GM23338 (cell line): ENCODE measurements around the gene UBASH3A. TPM values are rescaled to one million over a fixed set of nuclear protein-coding genes. Genes with fewer than 3 reads are reported as not detected.

ENCODE experiments used
- ATAC-seq: fragments of 200-7000 bp; cut with Tn5 transposase; 3 replicates; pipeline ENCODE4 v1.9.1; 2020
- DNase-seq: peaks from one replicate; pipeline ENCODE4 v3.0.0-alpha.2; 2015; ENCODE audit warnings: low spot score
- H2AFZ ChIP-seq: fragments of 200-600 bp; sonication (generic); 2 replicates; pipeline ENCODE4 v1.8.0; 2016; ENCODE audit warnings: antibody characterized with exemption, mild to moderate bottlenecking, moderate library complexity
- H3F3A ChIP-seq: fragments of 200-600 bp; sonication (generic); replicated peaks from 2 replicates; pipeline ENCODE4 v1.8.0; 2017; ENCODE audit warnings: antibody characterized with exemption, mixed run types, low read depth
- H3K27ac ChIP-seq: fragments of 200-600 bp; sonication (generic); 2 replicates; pipeline ENCODE4 v1.6.1; 2016; ENCODE audit warnings: low read depth
- H3K27me3 ChIP-seq: fragments of 200-600 bp; sonication (generic); 2 replicates; pipeline ENCODE4 v1.8.0; 2016; ENCODE audit warnings: mild to moderate bottlenecking, mixed run types, moderate library complexity; ENCODE audit not compliant: insufficient read depth
- H3K36me3 ChIP-seq: fragments of 200-600 bp; sonication (generic); 2 replicates; pipeline ENCODE4 v1.8.0; 2016; ENCODE audit warnings: mild to moderate bottlenecking; ENCODE audit not compliant: insufficient read depth
- H3K4me1 ChIP-seq: fragments of 200-600 bp; sonication (generic); 2 replicates; pipeline ENCODE4 v1.8.0; 2016; ENCODE audit warnings: mild to moderate bottlenecking, moderate library complexity; ENCODE audit not compliant: insufficient read depth
- H3K4me2 ChIP-seq: fragments of 200-600 bp; sonication (generic); 2 replicates; pipeline ENCODE4 v1.7.1; 2017; ENCODE audit warnings: mixed run types
- H3K4me3 ChIP-seq: fragments of 200-600 bp; sonication (generic); 2 replicates; pipeline ENCODE4 v1.6.1; 2016; ENCODE audit warnings: mixed run types
- H3K79me2 ChIP-seq: fragments of 200-600 bp; sonication (generic); replicated peaks from 2 replicates; pipeline ENCODE4 v1.8.0; 2017; ENCODE audit warnings: mild to moderate bottlenecking; ENCODE audit not compliant: insufficient read depth
- H3K9me2 ChIP-seq: fragments of 200-600 bp; sonication (generic); 2 replicates; pipeline ENCODE4 v1.8.0; 2017; ENCODE audit not compliant: insufficient read depth
- H4K20me1 ChIP-seq: fragments of 200-600 bp; sonication (generic); replicated peaks from 2 replicates; pipeline ENCODE4 v1.8.0; 2017; ENCODE audit warnings: mild to moderate bottlenecking; ENCODE audit not compliant: insufficient read depth
- H3K27ac Mint-ChIP-seq: 2 replicates; pipeline ENCODE4 v1.8.0; 2020; ENCODE audit warnings: inconsistent platforms, mild to moderate bottlenecking, moderate library complexity, mixed read lengths
- H3K27me3 Mint-ChIP-seq: 3 replicates; pipeline ENCODE4 v1.8.0; 2022; ENCODE audit warnings: low read depth, mild to moderate bottlenecking, moderate library complexity, mixed read lengths, inconsistent platforms; ENCODE audit not compliant: insufficient read depth, poor library complexity
- H3K36me3 Mint-ChIP-seq: 3 replicates; pipeline ENCODE4 v1.8.0; 2021; ENCODE audit warnings: low read depth, mild to moderate bottlenecking, inconsistent platforms, moderate library complexity, mixed read lengths
- H3K4me1 Mint-ChIP-seq: 3 replicates; pipeline ENCODE4 v1.8.0; 2020; ENCODE audit warnings: mild to moderate bottlenecking, inconsistent platforms, mixed read lengths
- H3K4me3 Mint-ChIP-seq: 3 replicates; pipeline ENCODE4 v1.8.0; 2021; ENCODE audit warnings: moderate library complexity, mild to moderate bottlenecking, inconsistent platforms, mixed read lengths
- H3K9me3 Mint-ChIP-seq: 3 replicates; pipeline ENCODE4 v1.8.0; 2020; ENCODE audit warnings: moderate library complexity, mild to moderate bottlenecking, inconsistent platforms, mixed read lengths
- CREB1 ChIP-seq: fragments of 250-450 bp; sonication (Bioruptor Pico); IDR thresholded peaks from 2 replicates; pipeline ENCODE4 v1.5.0; 2020; ENCODE audit warnings: low read depth, mild to moderate bottlenecking, moderate library complexity
- ETS1 ChIP-seq: IDR thresholded peaks from 2 replicates; pipeline ENCODE4 v1.6.1; 2016; ENCODE audit warnings: antibody characterized with exemption
- EZH2phosphoT487 ChIP-seq: fragments of 200-600 bp; sonication (generic); IDR thresholded peaks from one replicate; pipeline ENCODE4 v1.8.1; 2018; ENCODE audit warnings: antibody characterized with exemption; ENCODE audit not compliant: unreplicated experiment
- JUNB ChIP-seq: IDR thresholded peaks from one replicate; pipeline ENCODE4 v1.6.1; 2016; ENCODE audit warnings: antibody characterized with exemption; ENCODE audit not compliant: unreplicated experiment
- POLR2AphosphoS5 ChIP-seq: IDR thresholded peaks from 2 replicates; pipeline ENCODE4 v1.6.1; 2016; ENCODE audit warnings: antibody characterized with exemption, low read depth
- ZNF114 ChIP-seq: fragments of 250-450 bp; sonication (Bioruptor Pico); IDR thresholded peaks from 2 replicates; pipeline ENCODE4 v1.5.0; 2020; ENCODE audit warnings: mild to moderate bottlenecking, moderate library complexity
- ZNF331 ChIP-seq: fragments of 250-450 bp; sonication (Bioruptor Pico); IDR thresholded peaks from 2 replicates; pipeline ENCODE4 v1.5.0; 2020; ENCODE audit warnings: low read depth, mild to moderate bottlenecking, moderate library complexity
- ZNF462 ChIP-seq: fragments of 250-450 bp; sonication (Bioruptor Pico); IDR thresholded peaks from 2 replicates; pipeline ENCODE4 v1.5.0; 2020; ENCODE audit warnings: mild to moderate bottlenecking, moderate library complexity
- polyA plus RNA-seq: library from polyadenylated mRNA; unstranded; fragments of >200 nt; fragmentation: Nextera tagmentation; extraction: Ambion mirVana; gene quantifications from 2 replicates; pipeline ENCODE4 v1.2.1, GENCODE V29; 2016
- total RNA-seq: library from RNA; depleted of rRNA; stranded (reverse); fragments of >200 nt; shearing (Covaris generic); gene quantifications from 2 replicates; pipeline ENCODE4 v1.2.3, GENCODE V29; 2014

Gene UBASH3A
- total and polyA plus RNA-seq, 2 experiments from 2014 or later: not detected

GRCh38 chr21:42461881-42462877 is 58.5 kb downstream of the UBASH3A start:
- H3K27me3 Mint-ChIP-seq: peaks cover 11% of the 10 kb centered on the region
- H3K9me3 Mint-ChIP-seq: peaks cover 19% of the 10 kb centered on the region
- Histone ChIP-seq H3K27me3 (no peaks in the 10 kb centered on the region), H3K27ac (no peak overlapping the region), H3K4me2 (0 out of 2 replicates have a peak overlapping the region, but pooled peaks have one; percentile 37), H4K20me1 (no peaks in the 10 kb centered on the region), H3K4me1 (peaks cover 18% of the 10 kb centered on the region), H3K9me2 (peaks cover 5% of the 10 kb centered on the region; the same call in 1 of the 2 replicates), H2AFZ (0 out of 2 replicates have a peak overlapping the region, but pooled peaks have one; percentile 43), H3K36me3 (no peaks in the 10 kb centered on the region), H3F3A (no peaks in the 10 kb centered on the region), H3K79me2 (no peaks in the 10 kb centered on the region), H3K4me3 (no peak overlapping the region)
- H3K4me3 Mint-ChIP-seq: no peak overlapping the region
- TF ChIP-seq ETS1 (0 out of 2 replicates have a peak, but pooled peaks have one; percentile 19), CREB1 (CRISPR knock-in tag) (no peak)
- H3K27ac Mint-ChIP-seq: no peak overlapping the region
- H3K4me1 Mint-ChIP-seq: peaks cover 43% of the 10 kb centered on the region
- peak; percentile 55 for DNase-seq
- peak; percentile 42 for ATAC-seq
- H3K36me3 Mint-ChIP-seq: peaks cover 7% of the 10 kb centered on the region; the same call in 2 of the 3 replicates

GRCh38 chr21:42463861-42464515 is 60.3 kb downstream of the UBASH3A start:
- no peak overlapping the region for H3K4me2 ChIP-seq
- DNase-seq: peak; percentile 84
- H3K27ac ChIP-seq: no peak overlapping the region
- peak overlapping the region; percentile 87 for H2AFZ ChIP-seq
- H3K9me2 ChIP-seq: peaks cover 5% of the 10 kb centered on the region; the same call in 1 of the 2 replicates
- H3K27me3 ChIP-seq: no peaks in the 10 kb centered on the region
- Mint-ChIP-seq H3K9me3 (peaks cover 10% of the 10 kb centered on the region; the same call in 2 of the 3 replicates), H3K27me3 (peaks cover 11% of the 10 kb centered on the region), H3K4me3 (no peak overlapping the region; the same call in 2 of the 3 replicates), H3K36me3 (peaks cover 3% of the 10 kb centered on the region; the same call in 1 of the 3 replicates), H3K27ac (0 out of 2 replicates have a peak overlapping the region, but pooled peaks have one; percentile 3), H3K4me1 (peaks cover 54% of the 10 kb centered on the region)
- no peaks in the 10 kb centered on the region for H3F3A ChIP-seq
- peaks cover 25% of the 10 kb centered on the region for H3K4me1 ChIP-seq
- peak; percentile 61 for ATAC-seq
- H3K79me2 ChIP-seq: no peaks in the 10 kb centered on the region
- H3K4me3 ChIP-seq: no peak overlapping the region
- no peaks in the 10 kb centered on the region for H4K20me1 ChIP-seq
- no peaks in the 10 kb centered on the region for H3K36me3 ChIP-seq
- no peak for TF ChIP-seq ETS1
- no peak for TF ChIP-seq EZH2phosphoT487
- no peak for TF ChIP-seq POLR2AphosphoS5
- no peak for TF ChIP-seq ZNF331 (CRISPR knock-in tag)
- TF ChIP-seq ZNF114 (CRISPR knock-in tag): no peak
- no peak for TF ChIP-seq CREB1 (CRISPR knock-in tag)
- TF ChIP-seq JUNB: no peak
- TF ChIP-seq ZNF462 (CRISPR knock-in tag): no peak
